ENCODE data around the gene RACK1. TPM values are rescaled to one million over a fixed set of nuclear protein-coding genes. Genes with fewer than 3 reads are reported as not detected.
"Not testable (repeated sequence)": the region's sequence is repeated elsewhere in the genome, so short reads cannot be mapped to it uniquely, and the experiment has no call there.

The RACK1 gene
- total and polyA plus RNA-seq, 2 of the 4 experiments (the other 2 are of a cell fraction), result 4,263 to 9,350 TPM

GRCh38 chr5:181210698-181211097 lies 33.0 kb downstream of the RACK1 start:
- POLR2A ChIA-PET (ENCODE audit: unreplicated experiment), result not testable (repeated sequence)

GRCh38 chr5:181210148-181210547 lies 33.6 kb downstream of the RACK1 start:
- H3K9me3 ChIP-seq (ENCODE audit: control insufficient read depth, insufficient read depth, low read length); POLR2A ChIA-PET (ENCODE audit: unreplicated experiment); H3K14ac ChIP-seq (replicated peaks; ENCODE audit: low read depth, low read length); H4K91ac ChIP-seq (ENCODE audit: insufficient read depth, low read depth, low read length); H3K4me2 ChIP-seq (ENCODE audit: low read depth, low read length); H3K9me1 ChIP-seq (ENCODE audit: insufficient read depth, low read length); ATAC-seq (ENCODE audit: low read depth); H3K56ac ChIP-seq (ENCODE audit: extremely low read depth, insufficient read depth, low read length); H3K4me3 ChIP-seq (ENCODE audit: insufficient read depth, low read depth, low read length); H3K18ac ChIP-seq (ENCODE audit: low read depth, low read length); BruUV-seq (replicated peaks); intact Hi-C loops (cut with micrococcal nuclease); H3K27ac ChIP-seq (ENCODE audit: insufficient read depth, low read length); in situ Hi-C loops (cut with MboI; ENCODE audit: low sequenced_read_pairs); H2BK120ac ChIP-seq (ENCODE audit: low read depth, low read length); H3K23ac ChIP-seq (ENCODE audit: low read depth, low read length); CTCF ChIA-PET; H3K79me1 ChIP-seq (ENCODE audit: low read depth in 1 of 2, low read length in 2 of 2); H4K8ac ChIP-seq (ENCODE audit: low read depth in 2 of 2, low read length in 2 of 2); DNase-seq; H2BK20ac ChIP-seq (ENCODE audit: low read depth, low read length); H2AFZ ChIP-seq (replicated peaks; ENCODE audit: low read length, poor library complexity); H2AK5ac ChIP-seq (ENCODE audit: low read depth, low read length); H3K4ac ChIP-seq (ENCODE audit: low read depth, low read length); H3K4me1 ChIP-seq (ENCODE audit: control insufficient read depth, insufficient read depth, low read length); dilution Hi-C loops (cut with HindIII; ENCODE audit: low sequenced_read_pairs, unreplicated experiment); H3K9ac ChIP-seq (ENCODE audit: low read depth, low read length); H2BK15ac ChIP-seq (ENCODE audit: low read depth, low read length); H4K20me1 ChIP-seq (ENCODE audit: insufficient read depth, low read length); H2AK9ac ChIP-seq (replicated peaks; ENCODE audit: low read depth, low read length, poor library complexity); H3K27me3 ChIP-seq (ENCODE audit: control insufficient read depth, insufficient read depth, low read length); H3K36me3 ChIP-seq (ENCODE audit: control insufficient read depth, insufficient read depth, low read length); H4K5ac ChIP-seq (ENCODE audit: low read depth, low read length); H2BK5ac ChIP-seq (ENCODE audit: low read depth, low read length, poor library complexity, severe bottlenecking): not testable (repeated sequence)
- WGBS, 2 experiments (ENCODE audit: extremely low coverage in 2 of 2, insufficient read length in 1 of 2), result 68% methylated on average over 4 of the region's 11 CpGs; no CpG with 5 or more reads in 1 of the 2 experiments

More at GRCh38 chr5:181210698-181211097, 33.0 kb downstream of the RACK1 start:
- BruUV-seq (replicated peaks); H3K4me1 ChIP-seq (ENCODE audit: control insufficient read depth, insufficient read depth, low read length); H4K91ac ChIP-seq (ENCODE audit: insufficient read depth, low read depth, low read length); H3K4ac ChIP-seq (ENCODE audit: low read depth, low read length); H2BK120ac ChIP-seq (ENCODE audit: low read depth, low read length); H4K5ac ChIP-seq (ENCODE audit: low read depth, low read length); H2AFZ ChIP-seq (replicated peaks; ENCODE audit: low read length, poor library complexity); H3K9me1 ChIP-seq (ENCODE audit: insufficient read depth, low read length); CTCF ChIA-PET; H2BK5ac ChIP-seq (ENCODE audit: low read depth, low read length, poor library complexity, severe bottlenecking); ATAC-seq (ENCODE audit: low read depth); H2AK5ac ChIP-seq (ENCODE audit: low read depth, low read length); H3K23ac ChIP-seq (ENCODE audit: low read depth, low read length); H3K36me3 ChIP-seq (ENCODE audit: control insufficient read depth, insufficient read depth, low read length); H3K4me2 ChIP-seq (ENCODE audit: low read depth, low read length); H3K56ac ChIP-seq (ENCODE audit: extremely low read depth, insufficient read depth, low read length); H3K4me3 ChIP-seq (ENCODE audit: insufficient read depth, low read depth, low read length); H4K8ac ChIP-seq (ENCODE audit: low read depth in 2 of 2, low read length in 2 of 2); H3K14ac ChIP-seq (replicated peaks; ENCODE audit: low read depth, low read length); H3K18ac ChIP-seq (ENCODE audit: low read depth, low read length); H3K79me1 ChIP-seq (ENCODE audit: low read depth in 1 of 2, low read length in 2 of 2); H3K9ac ChIP-seq (ENCODE audit: low read depth, low read length); H4K20me1 ChIP-seq (ENCODE audit: insufficient read depth, low read length); intact Hi-C loops (cut with micrococcal nuclease); H3K9me3 ChIP-seq (ENCODE audit: control insufficient read depth, insufficient read depth, low read length); H2BK15ac ChIP-seq (ENCODE audit: low read depth, low read length); in situ Hi-C loops (cut with MboI; ENCODE audit: low sequenced_read_pairs); H2BK20ac ChIP-seq (ENCODE audit: low read depth, low read length); dilution Hi-C loops (cut with HindIII; ENCODE audit: low sequenced_read_pairs, unreplicated experiment); H3K27ac ChIP-seq (ENCODE audit: insufficient read depth, low read length); H3K27me3 ChIP-seq (ENCODE audit: control insufficient read depth, insufficient read depth, low read length); H2AK9ac ChIP-seq (replicated peaks; ENCODE audit: low read depth, low read length, poor library complexity); DNase-seq: not testable (repeated sequence)
- WGBS, 2 experiments (ENCODE audit: extremely low coverage in 2 of 2, insufficient read length in 1 of 2), result 93% methylated on average over 3 of the region's 17 CpGs; no CpG with 5 or more reads in 1 of the 2 experiments
